Measurements from ENCODE around the gene PANK1. TPM values are rescaled to one million over a fixed set of nuclear protein-coding genes. Genes with fewer than 3 reads are reported as not detected.

PANK1 gene
- total RNA-seq, 1 experiment from 2014 or later = 24.0 TPM

DNA sequence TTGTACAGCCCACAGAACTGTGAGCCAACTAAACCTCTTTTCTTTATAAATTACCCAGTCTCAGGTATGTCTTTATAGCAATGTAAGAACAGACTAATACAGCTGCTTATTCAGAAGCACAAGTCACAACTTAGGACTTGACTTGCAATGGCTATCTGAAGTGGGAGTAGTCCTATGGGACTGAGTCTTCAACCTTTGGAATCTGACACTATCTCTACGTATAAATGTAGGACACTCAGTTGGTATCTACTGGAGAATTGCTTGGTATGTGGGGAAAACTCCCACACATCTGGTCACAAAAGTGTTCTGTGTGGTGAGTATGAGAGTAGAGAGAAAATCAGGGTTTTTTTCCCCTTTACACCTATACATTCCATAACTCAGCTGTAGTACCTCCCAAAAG is 12.3 kb upstream of the PANK1 start:
- ChIA-PET CTCF (no interaction called here), POLR2A (no interaction called here)
- peaks cover 27% of the 10 kb centered on the region for H3K9me3 Mint-ChIP-seq (ENCODE audit: unreplicated experiment)
- no peak for DNase-seq
- no TSS peak for BruUV-seq (replicated peaks)
- no peak overlapping the region for H3K27ac Mint-ChIP-seq (ENCODE audit: unreplicated experiment)
- no peaks in the 10 kb centered on the region for H3K27me3 Mint-ChIP-seq (ENCODE audit: insufficient read depth, unreplicated experiment)
- peaks cover 8% of the 10 kb centered on the region for H3K4me1 Mint-ChIP-seq (ENCODE audit: low read depth, unreplicated experiment)
- Histone ChIP-seq H3K36me3 (ENCODE audit: control insufficient read depth, insufficient read depth, low read length) (no peaks in the 10 kb centered on the region), H3K27me3 (replicated peaks; ENCODE audit: control insufficient read depth, insufficient read depth, low read length) (no peaks in the 10 kb centered on the region), H3K9me3 (peaks cover 4% of the 10 kb centered on the region; the same call in 1 of the 2 replicates), H3K4me1 (peaks cover 25% of the 10 kb centered on the region), H3K4me3 (ENCODE audit: low read depth, low read length) (no peak overlapping the region)
- TF ChIP-seq, protein P1, sequence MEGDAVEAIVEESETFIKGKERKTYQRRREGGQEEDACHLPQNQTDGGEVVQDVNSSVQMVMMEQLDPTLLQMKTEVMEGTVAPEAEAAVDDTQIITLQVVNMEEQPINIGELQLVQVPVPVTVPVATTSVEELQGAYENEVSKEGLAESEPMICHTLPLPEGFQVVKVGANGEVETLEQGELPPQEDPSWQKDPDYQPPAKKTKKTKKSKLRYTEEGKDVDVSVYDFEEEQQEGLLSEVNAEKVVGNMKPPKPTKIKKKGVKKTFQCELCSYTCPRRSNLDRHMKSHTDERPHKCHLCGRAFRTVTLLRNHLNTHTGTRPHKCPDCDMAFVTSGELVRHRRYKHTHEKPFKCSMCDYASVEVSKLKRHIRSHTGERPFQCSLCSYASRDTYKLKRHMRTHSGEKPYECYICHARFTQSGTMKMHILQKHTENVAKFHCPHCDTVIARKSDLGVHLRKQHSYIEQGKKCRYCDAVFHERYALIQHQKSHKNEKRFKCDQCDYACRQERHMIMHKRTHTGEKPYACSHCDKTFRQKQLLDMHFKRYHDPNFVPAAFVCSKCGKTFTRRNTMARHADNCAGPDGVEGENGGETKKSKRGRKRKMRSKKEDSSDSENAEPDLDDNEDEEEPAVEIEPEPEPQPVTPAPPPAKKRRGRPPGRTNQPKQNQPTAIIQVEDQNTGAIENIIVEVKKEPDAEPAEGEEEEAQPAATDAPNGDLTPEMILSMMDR (IDR thresholded peaks at IDR 0.05; ENCODE audit: insufficient read depth in 1 of 2, low read depth in 1 of 2, low read length in 1 of 2, severe bottlenecking in 1 of 2, unreplicated experiment in 1 of 2) = no peak
- intact Hi-C loops (cut with micrococcal nuclease; ENCODE audit: unreplicated experiment) = no loop called here
- no peak overlapping the region for H3K4me3 Mint-ChIP-seq (ENCODE audit: unreplicated experiment)
- H3K36me3 Mint-ChIP-seq (ENCODE audit: insufficient read depth, unreplicated experiment) = no peaks in the 10 kb centered on the region

GRCh38 chr10:89655722-89656121 is 10.7 kb upstream of the PANK1 start:
- Mint-ChIP-seq H3K9me3 (ENCODE audit: unreplicated experiment) (peaks cover 27% of the 10 kb centered on the region), H3K27me3 (ENCODE audit: insufficient read depth, unreplicated experiment) (no peaks in the 10 kb centered on the region), H3K4me1 (ENCODE audit: low read depth, unreplicated experiment) (peaks cover 8% of the 10 kb centered on the region), H3K4me3 (ENCODE audit: unreplicated experiment) (peak overlapping the region; percentile 15), H3K36me3 (ENCODE audit: insufficient read depth, unreplicated experiment) (no peaks in the 10 kb centered on the region), H3K27ac (ENCODE audit: unreplicated experiment) (no peak overlapping the region)
- BruUV-seq (replicated peaks) = no TSS peak
- Histone ChIP-seq H3K36me3 (ENCODE audit: control insufficient read depth, insufficient read depth, low read length) (no peaks in the 10 kb centered on the region), H3K9me3 (peaks cover 4% of the 10 kb centered on the region; the same call in 1 of the 2 replicates), H3K4me3 (ENCODE audit: low read depth, low read length) (no peak overlapping the region), H3K27me3 (replicated peaks; ENCODE audit: control insufficient read depth, insufficient read depth, low read length) (no peaks in the 10 kb centered on the region), H3K4me1 (peaks cover 25% of the 10 kb centered on the region)
- TF ChIP-seq, protein P1 (IDR thresholded peaks at IDR 0.05; ENCODE audit: insufficient read depth in 1 of 2, low read depth in 1 of 2, low read length in 1 of 2, severe bottlenecking in 1 of 2, unreplicated experiment in 1 of 2) = no peak
- ChIA-PET CTCF (no interaction called here), POLR2A (no interaction called here)
- intact Hi-C loops (cut with micrococcal nuclease; ENCODE audit: unreplicated experiment) = no loop called here
- DNase-seq = no peak

- H3K27me3 ChIP-seq (replicated peaks; ENCODE audit: control insufficient read depth, insufficient read depth, low read length) = no peaks in the 10 kb centered on the region
- no TSS peak for BruUV-seq (replicated peaks)
- no peak overlapping the region for H3K4me3 Mint-ChIP-seq (ENCODE audit: unreplicated experiment)
- H3K4me1 ChIP-seq = peaks cover 25% of the 10 kb centered on the region
- H3K4me3 ChIP-seq (ENCODE audit: low read depth, low read length) = no peak overlapping the region
- H3K27ac Mint-ChIP-seq (ENCODE audit: unreplicated experiment) = no peak overlapping the region
- H3K9me3 Mint-ChIP-seq (ENCODE audit: unreplicated experiment) = peaks cover 32% of the 10 kb centered on the region
- no peak for DNase-seq
- no peaks in the 10 kb centered on the region for H3K36me3 Mint-ChIP-seq (ENCODE audit: insufficient read depth, unreplicated experiment)
- ChIA-PET POLR2A (no interaction called here), CTCF (no interaction called here)
- peaks cover 8% of the 10 kb centered on the region for H3K4me1 Mint-ChIP-seq (ENCODE audit: low read depth, unreplicated experiment)
- no peaks in the 10 kb centered on the region for H3K27me3 Mint-ChIP-seq (ENCODE audit: insufficient read depth, unreplicated experiment)
- TF ChIP-seq, protein P1 (IDR thresholded peaks at IDR 0.05; ENCODE audit: insufficient read depth in 1 of 2, low read depth in 1 of 2, low read length in 1 of 2, severe bottlenecking in 1 of 2, unreplicated experiment in 1 of 2) = no peak
- H3K36me3 ChIP-seq (ENCODE audit: control insufficient read depth, insufficient read depth, low read length) = no peaks in the 10 kb centered on the region
- intact Hi-C loops (cut with micrococcal nuclease; ENCODE audit: unreplicated experiment) = no loop called here
- H3K9me3 ChIP-seq = peaks cover 13% of the 10 kb centered on the region; the same call in 1 of the 2 replicates
These were observed 8.4 kb upstream of the PANK1 start for GRCh38 chr10:89653410-89653869.

All from Caco-2 (cell line).